GM18520 (cell line): Measurements from ENCODE around the gene ETV6.
"Not testable (repeated sequence)": the region's sequence is repeated elsewhere in the genome, so short reads cannot be mapped to it uniquely, and the experiment has no call there.

Source experiments
- ATAC-seq: cut with Tn5 transposase; IDR thresholded peaks from one replicate; pipeline ENCODE4 v1.9.1; 2021; ENCODE audit not compliant: unreplicated experiment

The ETV6 gene

DNA sequence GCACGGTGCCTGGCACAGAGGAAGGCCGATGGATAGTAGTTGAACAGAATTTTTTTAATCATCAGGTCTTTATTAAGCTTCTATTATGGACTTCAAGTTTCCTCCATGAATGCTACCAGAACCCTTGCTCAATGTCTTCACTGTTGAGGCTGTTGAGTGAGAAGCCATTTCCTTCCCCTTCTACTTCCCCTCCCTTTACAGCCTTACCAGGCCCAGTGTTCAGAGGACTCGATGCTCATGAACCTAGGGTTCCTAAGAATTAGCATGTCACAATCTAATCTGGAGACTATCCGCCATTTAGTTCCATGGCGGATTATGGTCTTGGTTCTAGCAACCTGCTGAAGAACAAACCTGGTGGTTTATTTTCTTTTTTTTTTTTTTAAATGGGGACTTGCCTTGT is 17.7 kb downstream of the ETV6 start:
- no peak for ATAC-seq

GRCh38 chr12:11668611-11669010 is 19.1 kb downstream of the ETV6 start:
- no peak for ATAC-seq

DNA sequence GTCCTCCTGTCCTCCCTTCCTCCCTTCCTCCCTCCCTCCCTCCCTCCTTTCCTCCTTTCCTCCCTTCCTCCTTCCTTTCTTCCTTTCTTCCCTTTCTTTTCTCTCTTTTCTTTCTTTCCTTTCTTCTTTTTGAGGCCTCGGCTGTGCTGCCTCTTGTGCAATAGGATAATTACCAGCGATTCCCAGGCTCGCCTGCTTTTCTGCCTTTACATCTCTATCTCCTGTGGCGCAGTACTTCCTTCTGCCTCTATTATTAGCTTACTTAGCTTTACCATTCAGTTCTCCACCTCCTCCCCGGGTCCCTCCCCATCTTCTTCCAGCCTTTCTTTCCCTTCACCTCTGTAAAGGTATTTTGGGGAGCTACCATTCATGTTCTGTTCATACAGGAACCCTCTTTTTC is 19.9 kb downstream of the ETV6 start:
- no peak for ATAC-seq

- no peak for ATAC-seq
Observed at GRCh38 chr12:11672256-11673191, 23.1 kb downstream of the ETV6 start.

DNA sequence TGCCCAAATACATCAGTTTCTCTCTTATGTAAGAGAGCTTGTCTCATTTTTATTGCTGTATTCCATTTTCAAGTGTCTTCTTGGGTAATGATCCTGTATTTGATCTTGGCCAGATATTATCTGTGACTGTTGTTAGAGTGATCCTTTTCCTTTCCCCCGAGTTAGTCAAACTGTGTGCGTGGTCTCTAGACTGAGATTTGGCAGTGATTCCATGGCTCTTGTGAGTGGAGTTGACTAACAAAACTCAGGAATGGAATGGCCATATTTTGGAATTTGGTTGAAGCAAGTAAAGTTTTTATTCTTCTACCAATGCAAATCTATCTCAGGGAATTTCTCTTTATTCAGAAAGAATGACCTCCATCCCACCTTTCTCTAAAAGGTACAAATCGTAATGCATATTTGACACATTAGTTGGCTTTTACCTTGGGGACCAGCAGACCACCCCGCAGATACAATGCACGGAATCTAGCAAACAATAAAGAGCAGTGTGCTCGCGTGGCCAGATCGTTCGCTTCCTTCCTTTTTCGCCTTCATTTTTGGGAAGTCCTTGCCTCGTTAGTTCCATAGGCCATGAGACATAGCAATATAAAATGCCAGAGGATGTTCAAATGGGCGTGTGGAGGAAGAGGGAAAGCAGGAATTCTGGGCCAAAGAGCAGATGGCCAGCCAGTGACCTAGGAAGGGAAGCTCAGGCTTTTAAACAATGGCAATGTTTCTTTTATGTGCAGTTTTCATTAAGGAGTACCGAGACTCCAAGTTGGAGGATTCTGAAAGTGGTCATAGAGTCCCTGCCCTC is 24.4 kb downstream of the ETV6 start:
- ATAC-seq, result no peak

- no peak for ATAC-seq
Observed at GRCh38 chr12:11674894-11675390, 25.5 kb downstream of the ETV6 start.

- no peak for ATAC-seq
Observed at GRCh38 chr12:11676052-11676451, 26.6 kb downstream of the ETV6 start.

- no peak for ATAC-seq
Observed at GRCh38 chr12:11677093-11677492, 27.6 kb downstream of the ETV6 start.

- ATAC-seq, result no peak
Observed at GRCh38 chr12:11677752-11678151, 28.3 kb downstream of the ETV6 start.

DNA sequence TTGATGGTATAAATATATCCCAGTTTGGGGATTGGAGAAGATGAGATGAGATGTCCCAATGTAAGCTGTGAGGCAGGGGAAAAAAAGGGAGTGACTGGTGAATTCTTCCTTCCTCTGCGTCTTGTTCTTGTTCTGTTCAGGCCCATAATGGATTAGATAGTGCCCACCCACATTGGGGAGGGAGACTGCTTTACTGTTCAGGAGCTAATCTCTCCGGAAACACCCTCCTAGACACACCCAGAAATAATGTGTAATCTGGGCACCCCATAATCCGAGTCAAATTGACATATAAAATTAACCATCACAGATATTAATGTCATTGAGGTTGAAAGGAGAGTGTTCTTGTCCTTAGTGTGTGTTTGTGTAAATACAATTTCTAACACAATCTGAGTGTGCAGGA is 29.3 kb downstream of the ETV6 start:
- no peak for ATAC-seq

- ATAC-seq, result no peak
Observed at GRCh38 chr12:11681207-11681606, 31.7 kb downstream of the ETV6 start.

GRCh38 chr12:11681695-11682094 is 32.2 kb downstream of the ETV6 start:
- not testable (repeated sequence) for ATAC-seq

DNA sequence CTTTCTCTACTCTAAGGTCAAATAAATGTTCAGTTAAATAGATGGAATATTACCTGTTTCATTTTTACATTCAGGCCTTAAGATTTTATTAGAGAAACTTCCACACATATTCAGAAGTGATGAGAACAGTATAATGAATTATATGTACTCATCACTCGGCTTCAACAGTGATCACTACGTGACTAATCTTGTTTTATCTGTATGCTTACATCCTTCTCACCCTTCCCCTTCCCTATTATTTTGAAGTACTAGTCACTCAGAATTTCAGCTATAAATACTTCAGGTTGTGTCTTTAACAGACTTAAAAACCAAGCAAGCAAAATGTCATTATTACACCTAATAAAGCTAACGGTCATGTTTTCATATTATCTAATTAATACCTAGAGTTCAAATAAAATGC is 34.9 kb downstream of the ETV6 start:
- no peak for ATAC-seq

DNA sequence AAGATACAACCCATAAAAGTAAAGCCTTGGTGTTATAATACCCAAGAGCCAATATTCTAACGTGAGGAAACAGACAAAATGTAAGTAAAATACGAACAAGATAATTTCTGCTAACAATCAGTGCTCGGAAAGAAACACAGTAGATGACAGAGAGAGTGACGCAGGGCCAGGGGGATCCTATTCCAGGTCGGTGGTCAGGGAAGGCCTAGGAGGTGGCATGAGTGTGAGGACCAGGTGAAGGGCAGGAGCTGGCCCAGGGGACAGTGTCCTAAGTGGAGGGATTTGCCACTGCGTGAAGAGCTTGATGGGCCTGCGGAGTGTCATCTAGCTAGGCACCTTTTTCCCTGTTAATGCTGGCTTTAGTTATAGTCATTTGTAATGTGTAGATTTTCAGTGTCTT is 35.3 kb downstream of the ETV6 start:
- ATAC-seq, result no peak

DNA sequence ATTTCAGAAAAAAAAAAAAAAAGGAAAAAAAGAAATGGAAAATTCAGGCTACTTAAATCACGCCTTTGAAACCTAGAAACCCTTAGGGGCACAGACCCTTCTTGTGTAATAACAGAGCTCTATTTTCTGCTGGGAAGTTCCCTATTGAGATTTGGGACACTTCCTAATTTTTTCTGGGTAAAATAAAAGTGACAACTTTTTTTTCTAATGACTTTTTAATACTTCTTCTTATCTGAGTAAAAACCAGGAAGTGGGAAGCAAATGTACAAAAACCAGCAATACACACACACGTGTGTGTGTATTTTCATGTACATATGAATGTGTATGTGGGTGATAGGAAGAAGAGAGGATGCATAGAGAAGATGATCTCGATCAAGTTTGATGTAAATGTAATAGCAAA is 35.8 kb downstream of the ETV6 start:
- no peak for ATAC-seq

GRCh38 chr12:11685716-11686115 is 36.2 kb downstream of the ETV6 start:
- ATAC-seq, result no peak

DNA sequence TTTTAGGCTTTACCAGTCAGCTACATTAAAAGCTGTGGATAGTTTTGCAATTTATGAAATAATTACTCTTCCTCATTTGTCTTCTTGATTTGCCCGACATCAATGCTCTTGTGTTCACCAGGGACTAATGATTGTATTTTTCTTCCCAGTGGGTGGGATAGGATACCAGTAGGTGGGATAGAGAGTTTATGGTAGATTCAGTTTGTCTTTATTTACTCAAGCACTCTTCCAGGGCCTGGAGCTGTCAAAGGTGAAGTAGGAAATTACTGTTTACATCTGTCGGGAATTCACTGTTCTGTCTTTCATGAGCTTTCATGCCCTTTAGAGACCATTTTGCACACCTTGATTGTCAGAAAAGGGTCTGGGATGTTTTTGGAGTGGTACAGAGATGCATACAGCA is 36.6 kb downstream of the ETV6 start:
- ATAC-seq, result no peak

GRCh38 chr12:11687528-11687927 is 38.1 kb downstream of the ETV6 start:
- ATAC-seq, result no peak

DNA sequence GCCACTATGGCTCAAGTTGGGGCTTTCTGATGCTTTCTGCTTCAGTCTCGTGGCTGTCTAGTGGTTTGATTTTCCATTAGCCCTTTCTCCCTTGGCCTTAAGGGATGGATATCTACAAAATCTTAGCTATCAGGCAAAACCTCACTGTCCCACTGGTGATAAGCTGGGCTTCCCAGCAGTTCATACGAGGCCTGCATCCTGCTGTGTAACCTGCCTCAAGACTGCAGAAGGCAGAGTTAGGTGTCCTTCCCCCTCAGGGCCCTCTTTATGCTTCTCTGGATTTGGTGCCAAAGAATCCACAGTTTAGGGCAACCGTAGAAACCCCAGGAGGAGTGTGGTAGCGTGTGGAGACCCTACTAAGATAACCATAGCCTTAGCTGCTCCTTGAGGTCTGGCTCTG is 38.9 kb downstream of the ETV6 start:
- ATAC-seq, result no peak

DNA sequence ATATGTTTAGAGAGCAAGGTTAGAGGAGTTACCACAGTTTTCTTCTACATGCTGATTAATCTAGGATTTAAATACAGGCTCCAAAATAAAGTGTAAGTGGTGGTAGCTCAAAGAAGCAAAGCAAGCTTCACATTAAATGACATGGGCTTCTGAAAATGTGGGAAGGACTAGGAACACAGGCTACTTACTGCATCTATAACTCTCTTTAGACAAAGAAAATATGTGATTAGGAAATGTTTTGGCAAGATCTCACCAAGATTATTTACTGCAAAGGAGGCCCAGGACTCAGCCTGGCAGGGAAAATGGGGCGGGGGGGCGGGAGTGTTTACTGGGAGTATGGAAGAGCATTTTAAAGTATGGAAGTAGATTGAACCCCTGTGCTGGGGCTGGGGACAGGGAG is 39.4 kb downstream of the ETV6 start:
- ATAC-seq, result no peak

DNA sequence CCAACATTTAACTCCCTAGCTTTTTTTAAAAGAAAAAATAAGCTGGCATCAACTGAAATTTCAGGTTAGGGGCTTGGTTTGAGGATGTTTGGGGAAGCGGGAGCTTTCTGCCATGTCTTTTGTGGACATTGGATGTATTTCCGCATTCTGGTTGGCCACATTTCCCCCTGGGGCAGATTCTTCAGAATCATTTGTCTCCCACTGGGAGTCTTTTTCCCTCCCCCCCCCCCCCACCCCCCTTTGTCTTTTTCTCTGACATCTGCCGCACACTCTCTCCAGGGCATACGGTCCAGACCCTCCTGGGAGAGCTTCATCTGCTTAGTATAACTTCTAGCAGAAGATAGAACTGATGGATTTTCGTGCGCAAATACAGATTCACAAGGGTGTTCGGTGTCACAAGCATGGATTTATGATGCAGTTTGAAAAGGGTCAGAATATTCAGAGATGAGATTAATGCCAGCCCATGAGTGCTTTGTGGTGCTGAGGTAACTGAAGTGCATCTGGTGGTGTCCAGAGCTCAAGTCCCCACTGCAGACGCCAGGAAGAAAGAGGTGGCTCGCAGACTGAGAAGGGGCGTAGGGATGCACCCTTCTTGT is 40.2 kb downstream of the ETV6 start:
- ATAC-seq, result no peak

GRCh38 chr12:11693067-11693466 is 43.6 kb downstream of the ETV6 start:
- no peak for ATAC-seq
